Endothelial cell of umbilical vein (primary cell): ENCODE measurements around the gene RAB11FIP2. TPM values are rescaled to one million over a fixed set of nuclear protein-coding genes. Genes with fewer than 3 reads are reported as not detected.

Experiments used
- BruUV-seq: library from RNA; stranded (reverse); fragments of 400-500 nt; replicated peaks from 2 replicates; lab custom pipeline; 2021; lab: Mats Ljungman, UMichigan
- CTCF ChIA-PET: fragments of 300-600, 350-600 bp; sonication (Branson Sonifier 250); formaldehyde crosslinking; loops from one replicate; lab custom pipeline; 2021; ENCODE audit warnings: antibody characterized with exemption, inconsistent platforms; lab: Charles Lee
- POLR2A ChIA-PET: fragments of 300-600, 350-600 bp; sonication (Branson Sonifier 250); formaldehyde crosslinking; loops from one replicate; lab custom pipeline; 2021; ENCODE audit warnings: antibody characterized with exemption, inconsistent platforms; lab: Charles Lee
- DNase-seq: peaks from one replicate; pipeline ENCODE4 v3.0.0-alpha.2; 2011; ENCODE audit warnings: low read depth, low spot score
- FAIRE-seq: peaks from 2 replicates; lab custom pipeline; 2011; peaks lifted over from hg19 to GRCh38; lab: Jason Lieb, UNC
- H2AFZ ChIP-seq: 2 replicates; pipeline ENCODE4 v1.6.0; 2012; ENCODE audit warnings: low read depth, low read length, control low read depth, inconsistent platforms
- H3K27ac ChIP-seq: 2 replicates; pipeline ENCODE4 v1.5.1; 2011; ENCODE audit warnings: low read depth, mild to moderate bottlenecking, control low read depth, low read length, moderate library complexity; ENCODE audit not compliant: insufficient read depth
- H3K27me3 ChIP-seq, 2 experiments: 2 replicates each; pipeline versions ENCODE4 v1.6.0 to v1.6.1; 2011; ENCODE audit warnings: low read length in 2 of 2, mixed read lengths in 1 of 2; ENCODE audit not compliant: control insufficient read depth in 2 of 2, insufficient read depth in 2 of 2
- H3K36me3 ChIP-seq, 2 experiments: 2 replicates in 1 of 2; 3 replicates in 1 of 2; pipeline ENCODE4 v1.5.1; 2011; ENCODE audit warnings: low read length in 2 of 2, mild to moderate bottlenecking in 1 of 2, moderate library complexity in 1 of 2; ENCODE audit not compliant: control insufficient read depth in 2 of 2, insufficient read depth in 2 of 2; ENCODE audit errors: extremely low read depth in 1 of 2
- H3K4me1 ChIP-seq: 3 replicates; pipeline ENCODE4 v1.5.1; 2011; ENCODE audit warnings: mild to moderate bottlenecking, low read length; ENCODE audit not compliant: control insufficient read depth, insufficient read depth; ENCODE audit errors: extremely low read depth
- H3K4me2 ChIP-seq: 2 replicates; pipeline ENCODE4 v1.6.1; 2011; ENCODE audit warnings: low read length, control low read depth, mixed read lengths; ENCODE audit not compliant: insufficient read depth
- H3K4me3 ChIP-seq, 3 experiments: fragments of 200-600 bp in 1 of 3; sonication (generic), shearing (Covaris generic) in 1 of 3; replicated peaks in 1 of 3; 2 replicates each; pipeline ENCODE4 v1.5.1; 2011 to 2016; ENCODE audit warnings: control low read depth in 3 of 3, low read length in 3 of 3, mild to moderate bottlenecking in 2 of 3, inconsistent platforms in 1 of 3, low read depth in 1 of 3, moderate library complexity in 1 of 3; ENCODE audit not compliant: insufficient read depth in 1 of 3
- H3K79me2 ChIP-seq: 2 replicates; pipeline ENCODE4 v1.6.0; 2012; ENCODE audit warnings: low read length, inconsistent platforms; ENCODE audit not compliant: control insufficient read depth, insufficient read depth
- H3K9ac ChIP-seq: replicated peaks from 2 replicates; pipeline ENCODE3; 2011; ENCODE audit warnings: low read length, control low read depth; ENCODE audit not compliant: insufficient read depth; ENCODE audit errors: extremely low read depth
- H3K9me1 ChIP-seq: replicated peaks from 3 replicates; pipeline ENCODE4 v1.6.0; 2011; ENCODE audit warnings: mild to moderate bottlenecking, low read length; ENCODE audit not compliant: control insufficient read depth, insufficient read depth; ENCODE audit errors: extremely low read depth
- H3K9me3 ChIP-seq: replicated peaks from 2 replicates; pipeline ENCODE4 v1.5.1; 2012; ENCODE audit warnings: low read length, inconsistent platforms; ENCODE audit not compliant: control insufficient read depth, insufficient read depth
- H4K20me1 ChIP-seq: replicated peaks from 2 replicates; pipeline ENCODE3; 2011; ENCODE audit warnings: mild to moderate bottlenecking, low read length; ENCODE audit not compliant: control insufficient read depth, insufficient read depth; ENCODE audit errors: extremely low read depth
- FOS ChIP-seq: IDR thresholded peaks from 2 replicates; pipeline ENCODE4 v1.6.1; 2011; ENCODE audit warnings: mild to moderate bottlenecking, low read length, moderate library complexity, borderline replicate concordance; ENCODE audit not compliant: insufficient read depth
- GATA2 ChIP-seq: IDR thresholded peaks from 2 replicates; pipeline ENCODE4 v1.7.0; 2011; ENCODE audit warnings: low read depth, mild to moderate bottlenecking, moderate library complexity, mixed read lengths, low read length; ENCODE audit not compliant: insufficient read length, insufficient read depth
- JUN ChIP-seq: IDR thresholded peaks from 2 replicates; pipeline ENCODE4 v1.6.1; 2011; ENCODE audit warnings: borderline replicate concordance, low read depth; ENCODE audit not compliant: insufficient read length, insufficient read depth
- MAX ChIP-seq: IDR thresholded peaks from 2 replicates; pipeline ENCODE4 v1.6.1; 2011; ENCODE audit not compliant: insufficient read depth, insufficient read length
- POLR2A ChIP-seq: IDR thresholded peaks from 2 replicates; pipeline ENCODE4 v1.6.1; 2012; ENCODE audit warnings: low read depth, mild to moderate bottlenecking, control low read depth, low read length
- POLR2AphosphoS5 ChIP-seq: IDR thresholded peaks from 2 replicates; pipeline ENCODE4 v1.6.1; 2012; ENCODE audit warnings: low read depth, mild to moderate bottlenecking, control low read depth, low read length, moderate library complexity; ENCODE audit not compliant: insufficient read depth
- dilution Hi-C: fragments of 300-500 bp; cut with MboI; formaldehyde crosslinking; loops from one replicate; pipeline ENCODE4 v1.15.0; 2019; ENCODE audit warnings: low sequenced_read_pairs; ENCODE audit not compliant: extremely low pct_ligation_motif_present
- intact Hi-C: fragments of 100-400 bp; cut with micrococcal nuclease; formaldehyde crosslinking; loops from one replicate; pipeline ENCODE4 v1.10.0; 2022
- polyA plus RNA-seq, 4 experiments: library from polyadenylated mRNA; depleted of rRNA in 3 of 4; stranded (reverse) in 3 of 4; unstranded in 1 of 4; fragments of >200 nt; gene quantifications; 2 replicates each; pipeline versions ENCODE4 v1.2.1 to v1.2.3, GENCODE V29; 2011 to 2012; ENCODE audit warnings: missing spikeins in 1 of 4
- total RNA-seq: library from RNA; stranded (reverse); gene quantifications from 2 replicates; pipeline ENCODE4 v1.2.3, GENCODE V29; 2021
- TF ChIP-seq, protein P1 (sequence below), 2 donors: IDR thresholded peaks; 1 replicate in 1 of 2; 2 replicates in 1 of 2; pipeline ENCODE4 v1.5.1; 2011; ENCODE audit warnings: low read length in 2 of 2, mild to moderate bottlenecking in 2 of 2, moderate library complexity in 2 of 2, control low read depth in 1 of 2, inconsistent platforms in 1 of 2, low read depth in 1 of 2; ENCODE audit not compliant: insufficient read depth in 1 of 2; ENCODE audit errors: extremely low read depth in 1 of 2

Gene RAB11FIP2
- total and polyA plus RNA-seq, 2 donors (not counting 3 experiments of a cell fraction or from before 2014, with no cell fraction given): 1.9 to 8.6 TPM

GRCh38 chr10:118012952-118013525 lies 33.7 kb downstream of the RAB11FIP2 start:
- Histone ChIP-seq H3K27me3 (no peaks in the 10 kb centered on the region), H3K27ac (no peak overlapping the region), H3K36me3 (peaks cover 0 to 3% of the 10 kb centered on the region in 2 experiments), H3K9me3 (no peaks in the 10 kb centered on the region), H2AFZ (no peak overlapping the region), H3K4me3 (no peak overlapping the region), H4K20me1 (no peaks in the 10 kb centered on the region), H3K4me1 (no peaks in the 10 kb centered on the region), H3K4me2 (no peak overlapping the region), H3K9ac (no peak overlapping the region), H3K79me2 (no peaks in the 10 kb centered on the region), H3K9me1 (no peaks in the 10 kb centered on the region)
- intact Hi-C loops (loop anchor here (5.0 kb wide), 1 partner anchor 34 kb away; the partner anchor contains the start of gene RAB11FIP2), dilution Hi-C loops (no loop called here)
- no TSS peak for BruUV-seq
- TF ChIP-seq GATA2 (no peak), FOS (no peak), MAX (no peak), POLR2A (no peak), JUN (no peak), POLR2AphosphoS5 (no peak)
- TF ChIP-seq, protein P1, sequence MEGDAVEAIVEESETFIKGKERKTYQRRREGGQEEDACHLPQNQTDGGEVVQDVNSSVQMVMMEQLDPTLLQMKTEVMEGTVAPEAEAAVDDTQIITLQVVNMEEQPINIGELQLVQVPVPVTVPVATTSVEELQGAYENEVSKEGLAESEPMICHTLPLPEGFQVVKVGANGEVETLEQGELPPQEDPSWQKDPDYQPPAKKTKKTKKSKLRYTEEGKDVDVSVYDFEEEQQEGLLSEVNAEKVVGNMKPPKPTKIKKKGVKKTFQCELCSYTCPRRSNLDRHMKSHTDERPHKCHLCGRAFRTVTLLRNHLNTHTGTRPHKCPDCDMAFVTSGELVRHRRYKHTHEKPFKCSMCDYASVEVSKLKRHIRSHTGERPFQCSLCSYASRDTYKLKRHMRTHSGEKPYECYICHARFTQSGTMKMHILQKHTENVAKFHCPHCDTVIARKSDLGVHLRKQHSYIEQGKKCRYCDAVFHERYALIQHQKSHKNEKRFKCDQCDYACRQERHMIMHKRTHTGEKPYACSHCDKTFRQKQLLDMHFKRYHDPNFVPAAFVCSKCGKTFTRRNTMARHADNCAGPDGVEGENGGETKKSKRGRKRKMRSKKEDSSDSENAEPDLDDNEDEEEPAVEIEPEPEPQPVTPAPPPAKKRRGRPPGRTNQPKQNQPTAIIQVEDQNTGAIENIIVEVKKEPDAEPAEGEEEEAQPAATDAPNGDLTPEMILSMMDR (IDR thresholded peaks at IDR 0.05; ENCODE audit: extremely low read depth in 1 of 2, insufficient read depth in 1 of 2, low read depth in 1 of 2, low read length in 2 of 2): no peak
- ChIA-PET CTCF (no interaction called here), POLR2A (no interaction called here)
- FAIRE-seq (peak; percentile 60), DNase-seq (no peak)
